Liver (tissue), 9 donors: ENCODE measurements around the gene MYO1H. TPM values are rescaled to one million over a fixed set of nuclear protein-coding genes. Genes with fewer than 3 reads are reported as not detected.
A peak's percentile ranks its signal among the peaks of the same experiment; 100 is the strongest.

Experiments used
- DNase-seq: peaks from one replicate; pipeline ENCODE4 v3.0.0-alpha.2; 2017; ENCODE audit warnings: low spot score
- H3K27ac ChIP-seq, 2 donors: one replicate each; pipeline ENCODE4 v1.7.0; 2013; ENCODE audit warnings: inconsistent platforms in 2 of 2, low read length in 2 of 2, control low read depth in 1 of 2, low read depth in 1 of 2, mild to moderate bottlenecking in 1 of 2
- H3K27me3 ChIP-seq, 4 donors: one replicate each; pipeline versions ENCODE4 v1.6.1 to v1.7.0; 2013; ENCODE audit warnings: low read length in 3 of 4, inconsistent platforms in 1 of 4, mild to moderate bottlenecking in 1 of 4, moderate library complexity in 1 of 4; ENCODE audit not compliant: control insufficient read depth in 4 of 4, insufficient read depth in 4 of 4
- H3K36me3 ChIP-seq, 4 donors: one replicate each; pipeline versions ENCODE4 v1.6.1 to v1.7.0; 2013; ENCODE audit warnings: low read length in 3 of 4, mild to moderate bottlenecking in 3 of 4, low read depth in 1 of 4, moderate library complexity in 1 of 4; ENCODE audit not compliant: control insufficient read depth in 4 of 4, insufficient read depth in 3 of 4
- H3K4me1 ChIP-seq, 4 donors: one replicate each; pipeline versions ENCODE4 v1.6.1 to v1.7.0; 2013; ENCODE audit warnings: low read length in 3 of 4, mild to moderate bottlenecking in 3 of 4, moderate library complexity in 1 of 4; ENCODE audit not compliant: control insufficient read depth in 4 of 4, insufficient read depth in 4 of 4
- H3K4me3 ChIP-seq, 3 donors: one replicate each; pipeline versions ENCODE4 v1.6.1 to v1.7.0; 2013; ENCODE audit warnings: low read length in 3 of 3, control low read depth in 1 of 3, low read depth in 1 of 3, mild to moderate bottlenecking in 1 of 3
- H3K9ac ChIP-seq, 2 donors: one replicate each; pipeline ENCODE4 v1.7.0; 2013; ENCODE audit warnings: low read length in 2 of 2, mild to moderate bottlenecking in 2 of 2, moderate library complexity in 2 of 2, control low read depth in 1 of 2, low read depth in 1 of 2
- H3K9me3 ChIP-seq, 4 donors: one replicate each; pipeline versions ENCODE4 v1.6.1 to v1.7.0; 2013; ENCODE audit warnings: low read length in 3 of 4; ENCODE audit not compliant: control insufficient read depth in 4 of 4
- CTCF ChIP-seq: fragments of 150-350 bp; IDR thresholded peaks from 2 replicates; pipeline ENCODE4 v1.5.1; 2017; ENCODE audit warnings: improper control_type of control experiment, low read depth, low read length; ENCODE audit not compliant: missing input control
- FOXA2 ChIP-seq: IDR thresholded peaks from 2 replicates; pipeline ENCODE4 v1.6.1; 2016; ENCODE audit warnings: antibody characterized with exemption
- GABPA ChIP-seq, 2 donors: IDR thresholded peaks in 1 of 2; conservative IDR thresholded peaks in 1 of 2; 2 replicates each; pipeline ENCODE4 v1.6.1; 2016; ENCODE audit warnings: antibody characterized with exemption in 2 of 2, mild to moderate bottlenecking in 1 of 2, moderate library complexity in 1 of 2
- HNF4A ChIP-seq, 2 donors: conservative IDR thresholded peaks; 2 replicates each; pipeline ENCODE4 v1.6.1; 2016; ENCODE audit warnings: antibody characterized with exemption in 2 of 2, mild to moderate bottlenecking in 2 of 2
- HNF4G ChIP-seq: IDR thresholded peaks from 2 replicates; pipeline ENCODE4 v1.6.1; 2016; ENCODE audit warnings: antibody characterized with exemption
- MAX ChIP-seq: IDR thresholded peaks from 2 replicates; pipeline ENCODE4 v1.6.1; 2016; ENCODE audit warnings: antibody characterized with exemption
- RAD21 ChIP-seq, 2 donors: IDR thresholded peaks; 2 replicates each; pipeline ENCODE4 v1.6.1; 2016; ENCODE audit warnings: antibody characterized with exemption in 2 of 2, mild to moderate bottlenecking in 2 of 2
- REST ChIP-seq: IDR thresholded peaks from 2 replicates; pipeline ENCODE4 v1.6.1; 2016; ENCODE audit warnings: antibody characterized with exemption, mild to moderate bottlenecking
- RXRA ChIP-seq, 2 donors: IDR thresholded peaks; 2 replicates each; pipeline ENCODE4 v1.6.1; 2017 to 2018; ENCODE audit warnings: antibody characterized with exemption in 2 of 2, mild to moderate bottlenecking in 1 of 2
- SP1 ChIP-seq: IDR thresholded peaks from 2 replicates; pipeline ENCODE4 v1.6.1; 2018; ENCODE audit warnings: antibody characterized with exemption, mild to moderate bottlenecking
- TAF1 ChIP-seq: conservative IDR thresholded peaks from 2 replicates; pipeline ENCODE4 v1.6.1; 2016; ENCODE audit warnings: antibody characterized with exemption, mild to moderate bottlenecking
- YY1 ChIP-seq: IDR thresholded peaks from 2 replicates; pipeline ENCODE4 v1.6.1; 2016; ENCODE audit warnings: antibody characterized with exemption, mild to moderate bottlenecking
- ZBTB33 ChIP-seq: IDR thresholded peaks from 2 replicates; pipeline ENCODE4 v1.6.1; 2016; ENCODE audit warnings: antibody characterized with exemption
- WGBS: extraction: QIAGEN DNeasy Blood & Tissue Kit; methylation state at CpG from one replicate; pipeline ENCODE4 v1.1.7; 2013; 5-methylcytosine and 5-hydroxymethylcytosine counted together
- polyA plus RNA-seq, 2 donors: library from polyadenylated mRNA; stranded (reverse) in 1 of 2; unstranded in 1 of 2; fragments of 200-250 nt in 1 of 2; fragments of >200 nt in 1 of 2; fragmentation: Nextera tagmentation in 1 of 2; extraction: Ambion mirVana in 1 of 2; gene quantifications; one replicate each; pipeline versions ENCODE4 v1.2.1 to v1.2.3, GENCODE V29; 2013 to 2015
- total RNA-seq, 2 donors: library from RNA; depleted of rRNA; stranded (reverse); fragments of >200 nt; gene quantifications; one replicate each; pipeline ENCODE4 v1.2.3, GENCODE V29; 2014
- donor health status: healthy.
- donor health status: healthy.
- donor health status: healthy.
- donor health status: healthy.
- donor health status: healthy.

The MYO1H gene
- total and polyA plus RNA-seq, 4 donors = not detected

- no peak for DNase-seq
- TF ChIP-seq FOXA2 = no peak
- no peak for TF ChIP-seq ZBTB33
- TF ChIP-seq MAX = no peak
- TF ChIP-seq RAD21 (IDR thresholded peaks at IDR 0.05) = no peak
- no peak for TF ChIP-seq CTCF
- no peak for TF ChIP-seq YY1
- TF ChIP-seq SP1 = no peak
- TF ChIP-seq HNF4G = no peak
- TF ChIP-seq RXRA (IDR thresholded peaks at IDR 0.05) = no peak
- no peak for TF ChIP-seq TAF1
- no peak for TF ChIP-seq GABPA (IDR thresholded peaks at IDR 0.05 in 1 of 2, conservative IDR thresholded peaks at IDR 0.05 in 1 of 2)
- Histone ChIP-seq H3K36me3 (peaks cover 4 to 18% (median 9%) of the 10 kb centered on the region in 4 donors), H3K9ac (no peak overlapping the region), H3K27me3 (no peaks in the 10 kb centered on the region), H3K27ac (no peak overlapping the region), H3K4me1 (peaks cover 0 to 9% (median 4%) of the 10 kb centered on the region in 4 donors), H3K9me3 (no peaks in the 10 kb centered on the region), H3K4me3 (no peak overlapping the region)
- 84% methylated on average over 9 of the region's 9 CpGs for WGBS
These were observed 99.8 kb downstream of the MYO1H start for GRCh38 chr12:109447482-109447881.

- Histone ChIP-seq H3K36me3 (peaks cover 4 to 22% (median 10%) of the 10 kb centered on the region in 4 donors), H3K27me3 (no peaks in the 10 kb centered on the region), H3K4me1 (peaks cover 0 to 9% (median 4%) of the 10 kb centered on the region in 4 donors), H3K9me3 (no peaks in the 10 kb centered on the region), H3K27ac (peak overlapping the region in 1 of 2 donors; percentile 2), H3K9ac (no peak overlapping the region), H3K4me3 (no peak overlapping the region)
- 69% methylated on average over 5 of the region's 5 CpGs for WGBS
- TF ChIP-seq HNF4A (conservative IDR thresholded peaks at IDR 0.05) (peak in 1 of 2 donors; percentile 53), SP1 (peak; percentile 59), REST (no peak), HNF4G (peak; percentile 11)
- DNase-seq = no peak
These were observed 100.6 kb downstream of the MYO1H start for GRCh38 chr12:109448272-109448671.
